Neutrophil (primary cell): ENCODE results near the gene MRPL54.

Source experiments
- H3K27ac ChIP-seq: fragments of 200-600 bp; sonication (generic); 2 replicates; pipeline ENCODE4 v1.5.1; 2016; ENCODE audit warnings: mild to moderate bottlenecking, moderate library complexity
- H3K27me3 ChIP-seq: fragments of 200-600 bp; sonication (generic); 2 replicates; pipeline ENCODE4 v1.6.0; 2016; ENCODE audit warnings: mild to moderate bottlenecking
- H3K36me3 ChIP-seq: fragments of 200-600 bp; sonication (generic); 2 replicates; pipeline ENCODE4 v1.5.1; 2017
- H3K4me1 ChIP-seq, 2 experiments: fragments of 200-600 bp in 1 of 2; sonication (generic) in 1 of 2; 1 replicate in 1 of 2; 2 replicates in 1 of 2; pipeline versions ENCODE4 v1.5.1 to v1.6.1; 2013 to 2016; ENCODE audit warnings: low read depth in 1 of 2, low read length in 1 of 2, mild to moderate bottlenecking in 1 of 2, moderate library complexity in 1 of 2; ENCODE audit not compliant: control insufficient read depth in 1 of 2, insufficient read depth in 1 of 2
- H3K4me3 ChIP-seq, 2 experiments: fragments of 200-600 bp in 1 of 2; sonication (generic) in 1 of 2; 1 replicate in 1 of 2; 2 replicates in 1 of 2; pipeline ENCODE4 v1.5.1; 2013 to 2016; ENCODE audit warnings: low read depth in 1 of 2, low read length in 1 of 2, mild to moderate bottlenecking in 1 of 2, moderate library complexity in 1 of 2
- H3K9me3 ChIP-seq: fragments of 200-600 bp; sonication (generic); 2 replicates; pipeline ENCODE4 v1.5.1; 2016
- TF ChIP-seq, protein P1 (sequence below): fragments of 200-600 bp; sonication (generic); IDR thresholded peaks from 2 replicates; pipeline ENCODE4 v1.5.1; 2016; ENCODE audit warnings: antibody characterized with exemption

The MRPL54 gene

DNA sequence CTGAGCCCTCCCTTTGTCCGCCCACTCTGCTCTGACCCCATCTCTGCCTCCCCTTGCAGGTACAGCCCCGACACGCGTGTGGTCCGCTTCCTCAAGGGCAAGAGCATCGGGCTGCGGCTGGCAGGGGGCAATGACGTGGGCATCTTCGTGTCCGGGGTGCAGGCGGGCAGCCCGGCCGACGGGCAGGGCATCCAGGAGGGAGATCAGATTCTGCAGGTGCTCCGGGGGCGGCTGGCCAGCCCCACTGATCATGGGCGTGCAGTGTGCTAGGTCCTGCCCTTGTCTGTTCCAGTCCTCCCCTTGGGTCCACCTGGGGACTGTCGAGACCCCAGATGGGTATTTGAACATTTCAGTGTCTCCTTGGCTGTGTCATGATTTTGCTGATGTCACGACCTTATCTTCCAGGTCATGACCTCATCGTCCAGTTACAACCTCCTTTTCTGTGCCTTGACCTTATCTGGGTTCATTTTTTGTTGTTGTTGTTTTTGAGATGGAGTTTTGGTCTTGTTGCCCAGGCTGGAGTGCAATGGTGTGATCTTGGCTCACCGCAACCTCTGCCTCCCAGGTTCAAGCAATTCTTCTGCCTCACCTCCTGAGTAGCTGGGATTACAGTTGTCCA lies 26.3 kb upstream of the MRPL54 start:
- Histone ChIP-seq H3K36me3 (no peaks in the 10 kb centered on the region), H3K27ac (no peak overlapping the region), H3K27me3 (peaks cover 5% of the 10 kb centered on the region), H3K9me3 (no peaks in the 10 kb centered on the region), H3K4me3 (no peak overlapping the region), H3K4me1 (no peaks in the 10 kb centered on the region)
- TF ChIP-seq, protein P1, sequence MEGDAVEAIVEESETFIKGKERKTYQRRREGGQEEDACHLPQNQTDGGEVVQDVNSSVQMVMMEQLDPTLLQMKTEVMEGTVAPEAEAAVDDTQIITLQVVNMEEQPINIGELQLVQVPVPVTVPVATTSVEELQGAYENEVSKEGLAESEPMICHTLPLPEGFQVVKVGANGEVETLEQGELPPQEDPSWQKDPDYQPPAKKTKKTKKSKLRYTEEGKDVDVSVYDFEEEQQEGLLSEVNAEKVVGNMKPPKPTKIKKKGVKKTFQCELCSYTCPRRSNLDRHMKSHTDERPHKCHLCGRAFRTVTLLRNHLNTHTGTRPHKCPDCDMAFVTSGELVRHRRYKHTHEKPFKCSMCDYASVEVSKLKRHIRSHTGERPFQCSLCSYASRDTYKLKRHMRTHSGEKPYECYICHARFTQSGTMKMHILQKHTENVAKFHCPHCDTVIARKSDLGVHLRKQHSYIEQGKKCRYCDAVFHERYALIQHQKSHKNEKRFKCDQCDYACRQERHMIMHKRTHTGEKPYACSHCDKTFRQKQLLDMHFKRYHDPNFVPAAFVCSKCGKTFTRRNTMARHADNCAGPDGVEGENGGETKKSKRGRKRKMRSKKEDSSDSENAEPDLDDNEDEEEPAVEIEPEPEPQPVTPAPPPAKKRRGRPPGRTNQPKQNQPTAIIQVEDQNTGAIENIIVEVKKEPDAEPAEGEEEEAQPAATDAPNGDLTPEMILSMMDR, result no peak

DNA sequence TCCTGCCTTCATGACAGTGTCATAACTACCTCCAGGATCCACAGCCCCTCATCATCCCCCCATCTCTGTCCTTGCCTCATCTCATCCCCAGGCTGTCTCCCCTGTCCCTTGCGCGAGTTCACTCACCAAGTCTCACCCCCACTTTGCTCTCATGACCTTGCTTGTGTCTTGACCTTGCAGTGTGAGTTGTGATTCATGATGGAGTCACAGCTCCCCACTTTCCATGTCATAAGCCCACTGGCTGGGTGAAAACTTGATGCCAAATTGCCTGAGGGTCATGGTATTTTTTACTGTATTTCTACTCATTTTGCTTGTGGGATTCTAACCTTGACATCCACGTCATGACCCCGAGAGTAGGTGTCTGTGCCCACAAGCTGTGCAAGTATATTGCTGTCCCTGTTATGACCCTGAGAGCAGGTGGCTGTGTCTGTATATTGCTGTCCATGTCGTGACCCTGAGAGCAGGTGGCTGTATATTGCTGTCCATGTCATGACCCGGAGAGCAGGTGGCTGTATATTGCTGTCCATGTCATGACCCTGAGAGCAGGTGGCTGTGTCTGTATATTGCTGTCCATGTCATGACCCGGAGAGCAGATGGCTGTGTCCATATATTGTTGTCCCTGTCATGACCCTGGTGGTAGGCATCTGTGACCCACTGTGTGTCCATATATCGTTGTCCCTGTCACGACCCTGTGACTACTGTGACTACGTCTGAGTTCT lies 24.8 kb upstream of the MRPL54 start:
- H3K27ac ChIP-seq, result no peak overlapping the region
- no peak overlapping the region for H3K4me3 ChIP-seq
- TF ChIP-seq, protein P1, result no peak
- peaks cover 5% of the 10 kb centered on the region for H3K27me3 ChIP-seq
- H3K4me1 ChIP-seq, result no peaks in the 10 kb centered on the region
- no peaks in the 10 kb centered on the region for H3K9me3 ChIP-seq
- H3K36me3 ChIP-seq, result no peaks in the 10 kb centered on the region

DNA sequence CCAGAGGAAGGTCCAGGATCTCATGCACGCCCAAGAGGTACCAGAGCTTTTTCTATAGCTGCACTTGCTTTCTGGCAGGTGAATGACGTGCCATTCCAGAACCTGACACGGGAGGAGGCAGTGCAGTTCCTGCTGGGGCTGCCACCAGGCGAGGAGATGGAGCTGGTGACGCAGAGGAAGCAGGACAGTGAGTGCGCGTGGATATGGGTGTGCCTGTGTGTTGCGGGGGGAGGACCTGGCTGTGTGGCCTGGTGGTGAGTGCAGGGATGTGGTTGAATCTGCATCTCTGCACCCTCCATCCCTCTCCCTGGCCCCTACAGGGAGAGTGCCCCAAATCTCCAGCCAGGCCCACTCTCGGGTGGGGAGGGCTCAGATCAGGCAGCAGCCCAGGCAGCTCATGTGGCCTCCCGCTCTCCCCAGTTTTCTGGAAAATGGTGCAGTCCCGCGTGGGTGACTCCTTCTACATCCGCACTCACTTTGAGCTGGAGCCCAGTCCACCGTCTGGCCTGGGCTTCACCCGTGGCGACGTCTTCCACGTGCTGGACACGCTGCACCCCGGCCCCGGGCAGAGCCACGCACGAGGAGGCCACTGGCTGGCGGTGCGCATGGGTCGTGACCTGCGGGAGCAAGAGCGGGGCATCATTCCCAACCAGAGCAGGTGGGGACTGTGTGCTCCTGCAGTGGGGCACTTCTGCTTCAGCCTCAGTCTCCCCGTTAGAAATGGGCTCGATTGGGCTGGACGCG lies 23.8 kb upstream of the MRPL54 start:
- Histone ChIP-seq H3K4me3 (no peak overlapping the region), H3K27ac (no peak overlapping the region), H3K27me3 (peaks cover 3% of the 10 kb centered on the region), H3K36me3 (no peaks in the 10 kb centered on the region), H3K4me1 (no peaks in the 10 kb centered on the region), H3K9me3 (no peaks in the 10 kb centered on the region)
- TF ChIP-seq, protein P1, result no peak

GRCh38 chr19:3740431-3740830 lies 22.1 kb upstream of the MRPL54 start:
- H3K27ac ChIP-seq, result no peak overlapping the region
- TF ChIP-seq, protein P1, result no peak
- H3K4me3 ChIP-seq, result no peak overlapping the region
- H3K36me3 ChIP-seq, result no peaks in the 10 kb centered on the region
- H3K27me3 ChIP-seq, result no peaks in the 10 kb centered on the region
- H3K4me1 ChIP-seq, result no peaks in the 10 kb centered on the region
- no peaks in the 10 kb centered on the region for H3K9me3 ChIP-seq

GRCh38 chr19:3743486-3743885 lies 19.0 kb upstream of the MRPL54 start:
- Histone ChIP-seq H3K4me3 (no peak overlapping the region), H3K27ac (no peak overlapping the region), H3K27me3 (no peaks in the 10 kb centered on the region), H3K4me1 (no peaks in the 10 kb centered on the region), H3K9me3 (no peaks in the 10 kb centered on the region), H3K36me3 (no peaks in the 10 kb centered on the region)
- TF ChIP-seq, protein P1, result no peak
